Osteocyte (in vitro differentiated cells): ENCODE measurements around the gene EXOC4. TPM values are rescaled to one million over a fixed set of nuclear protein-coding genes. Genes with fewer than 3 reads are reported as not detected.
A peak's percentile ranks its signal among the peaks of the same experiment; 100 is the strongest.
"Not testable (repeated sequence)": the region's sequence is repeated elsewhere in the genome, so short reads cannot be mapped to it uniquely, and the experiment has no call there.

Source experiments
- DNase-seq: peaks from one replicate; pipeline ENCODE4 v3.0.0; 2021; ENCODE audit warnings: mixed read lengths; ENCODE audit not compliant: unreplicated experiment; ENCODE audit errors: extremely low spot score
- H3K27ac Mint-ChIP-seq: one replicate; pipeline ENCODE4 v1.8.0; 2021; ENCODE audit warnings: mild to moderate bottlenecking, mixed read lengths; ENCODE audit not compliant: unreplicated experiment
- H3K27me3 Mint-ChIP-seq: one replicate; pipeline ENCODE4 v1.8.0; 2021; ENCODE audit warnings: mixed read lengths; ENCODE audit not compliant: unreplicated experiment
- H3K36me3 Mint-ChIP-seq: one replicate; pipeline ENCODE4 v1.8.0; 2021; ENCODE audit warnings: mixed read lengths; ENCODE audit not compliant: unreplicated experiment
- H3K4me1 Mint-ChIP-seq: one replicate; pipeline ENCODE4 v1.8.0; 2021; ENCODE audit warnings: mixed read lengths; ENCODE audit not compliant: unreplicated experiment
- H3K4me3 Mint-ChIP-seq: one replicate; pipeline ENCODE4 v1.8.0; 2021; ENCODE audit warnings: mild to moderate bottlenecking, moderate library complexity, mixed read lengths; ENCODE audit not compliant: unreplicated experiment
- H3K9me3 Mint-ChIP-seq: one replicate; pipeline ENCODE4 v1.8.0; 2021; ENCODE audit warnings: mixed read lengths; ENCODE audit not compliant: unreplicated experiment
- CTCF ChIP-seq: fragments of 200-600 bp; sonication (generic); IDR thresholded peaks from 2 replicates; pipeline ENCODE4 v1.5.0; 2021; ENCODE audit warnings: antibody characterized with exemption, mild to moderate bottlenecking, moderate library complexity
- total RNA-seq: library from RNA; stranded (reverse); gene quantifications from 2 replicates; pipeline ENCODE4 v1.2.1, GENCODE V29; 2021

The EXOC4 gene
- total RNA-seq, 1 donor from 2014 or later = 99.9 TPM

GRCh38 chr7:133274265-133274664 is 21.4 kb downstream of the EXOC4 start:
- H3K36me3 Mint-ChIP-seq = peaks cover 32% of the 10 kb centered on the region
- no peaks in the 10 kb centered on the region for H3K27me3 Mint-ChIP-seq
- H3K27ac Mint-ChIP-seq = no peak overlapping the region
- H3K9me3 Mint-ChIP-seq = no peaks in the 10 kb centered on the region
- DNase-seq = no peak
- peaks cover 16% of the 10 kb centered on the region for H3K4me1 Mint-ChIP-seq
- no peak overlapping the region for H3K4me3 Mint-ChIP-seq
- no peak for TF ChIP-seq CTCF

- no peaks in the 10 kb centered on the region for H3K9me3 Mint-ChIP-seq
- peaks cover 16% of the 10 kb centered on the region for H3K4me1 Mint-ChIP-seq
- H3K27ac Mint-ChIP-seq = no peak overlapping the region
- no peak overlapping the region for H3K4me3 Mint-ChIP-seq
- H3K27me3 Mint-ChIP-seq = no peaks in the 10 kb centered on the region
- TF ChIP-seq CTCF = no peak
- H3K36me3 Mint-ChIP-seq = peaks cover 36% of the 10 kb centered on the region
- DNase-seq = no peak
Observed at GRCh38 chr7:133275008-133275407, 22.1 kb downstream of the EXOC4 start.

- no peaks in the 10 kb centered on the region for H3K27me3 Mint-ChIP-seq
- no peaks in the 10 kb centered on the region for H3K9me3 Mint-ChIP-seq
- no peak for TF ChIP-seq CTCF
- H3K27ac Mint-ChIP-seq = no peak overlapping the region
- H3K36me3 Mint-ChIP-seq = peaks cover 36% of the 10 kb centered on the region
- H3K4me1 Mint-ChIP-seq = peaks cover 16% of the 10 kb centered on the region
- H3K4me3 Mint-ChIP-seq = no peak overlapping the region
- no peak for DNase-seq
Observed at GRCh38 chr7:133275446-133276095, 22.7 kb downstream of the EXOC4 start.

- H3K36me3 Mint-ChIP-seq = peaks cover 43% of the 10 kb centered on the region
- not testable (repeated sequence) for H3K27me3 Mint-ChIP-seq, H3K9me3 Mint-ChIP-seq, H3K27ac Mint-ChIP-seq, H3K4me1 Mint-ChIP-seq, DNase-seq, H3K4me3 Mint-ChIP-seq
Observed at GRCh38 chr7:133278975-133279374, 26.1 kb downstream of the EXOC4 start.

GRCh38 chr7:133282094-133282493 is 29.2 kb downstream of the EXOC4 start:
- H3K36me3 Mint-ChIP-seq = peaks cover 25% of the 10 kb centered on the region
- H3K27me3 Mint-ChIP-seq = no peaks in the 10 kb centered on the region
- peak overlapping the region; percentile 3 for H3K27ac Mint-ChIP-seq

More at GRCh38 chr7:133282094-133282493, 29.2 kb downstream of the EXOC4 start:
- no peak for TF ChIP-seq CTCF
- H3K9me3 Mint-ChIP-seq = no peaks in the 10 kb centered on the region
- H3K4me3 Mint-ChIP-seq = no peak overlapping the region
- H3K4me1 Mint-ChIP-seq = no peaks in the 10 kb centered on the region
- no peak for DNase-seq
